Measurements from ENCODE around the gene SPAG16.

DNA sequence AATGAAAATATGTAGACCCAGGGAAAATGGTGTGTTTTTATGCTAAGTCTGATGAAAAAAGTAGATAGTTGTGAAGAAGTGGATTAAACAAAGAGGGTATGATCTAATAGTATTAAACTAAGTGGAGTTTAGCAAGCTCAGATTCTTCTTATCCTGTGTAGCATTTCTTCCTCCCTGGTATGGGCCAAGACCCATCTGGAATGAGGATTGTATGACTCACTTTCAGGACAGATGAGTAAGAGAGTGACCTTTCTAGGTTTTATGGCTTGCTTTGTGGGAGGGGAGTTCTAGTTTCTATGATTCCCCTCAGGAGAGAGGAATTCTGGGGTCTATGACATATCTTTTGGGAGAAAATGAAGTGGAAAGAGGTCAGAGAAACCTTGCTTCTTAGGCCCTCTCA is 550.1 kb downstream of the SPAG16 start:
- TF ChIP-seq, protein P1, sequence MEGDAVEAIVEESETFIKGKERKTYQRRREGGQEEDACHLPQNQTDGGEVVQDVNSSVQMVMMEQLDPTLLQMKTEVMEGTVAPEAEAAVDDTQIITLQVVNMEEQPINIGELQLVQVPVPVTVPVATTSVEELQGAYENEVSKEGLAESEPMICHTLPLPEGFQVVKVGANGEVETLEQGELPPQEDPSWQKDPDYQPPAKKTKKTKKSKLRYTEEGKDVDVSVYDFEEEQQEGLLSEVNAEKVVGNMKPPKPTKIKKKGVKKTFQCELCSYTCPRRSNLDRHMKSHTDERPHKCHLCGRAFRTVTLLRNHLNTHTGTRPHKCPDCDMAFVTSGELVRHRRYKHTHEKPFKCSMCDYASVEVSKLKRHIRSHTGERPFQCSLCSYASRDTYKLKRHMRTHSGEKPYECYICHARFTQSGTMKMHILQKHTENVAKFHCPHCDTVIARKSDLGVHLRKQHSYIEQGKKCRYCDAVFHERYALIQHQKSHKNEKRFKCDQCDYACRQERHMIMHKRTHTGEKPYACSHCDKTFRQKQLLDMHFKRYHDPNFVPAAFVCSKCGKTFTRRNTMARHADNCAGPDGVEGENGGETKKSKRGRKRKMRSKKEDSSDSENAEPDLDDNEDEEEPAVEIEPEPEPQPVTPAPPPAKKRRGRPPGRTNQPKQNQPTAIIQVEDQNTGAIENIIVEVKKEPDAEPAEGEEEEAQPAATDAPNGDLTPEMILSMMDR (IDR thresholded peaks at IDR 0.05 in 8 of 11, conservative IDR thresholded peaks at IDR 0.05 in 3 of 11) = no peak
- no peak for TF ChIP-seq POLR2A (IDR thresholded peaks at IDR 0.05)
- TF ChIP-seq POLR2AphosphoS5 (IDR thresholded peaks at IDR 0.05) = no peak

Data from spleen (tissue), 7 donors.